SK-N-SH treated with all-trans-retinoic acid at 6 μM for 48 hours (cell line): Measurements from ENCODE around the gene HNRNPH2.

Experiments
- ATAC-seq: fragments of 200-7000 bp; cut with Tn5 transposase; 3 replicates; pipeline ENCODE4 v1.9.1; 2020; ENCODE audit warnings: mild to moderate bottlenecking, moderate library complexity
- ARNTL ChIP-seq: fragments of 450-650 bp; formaldehyde crosslinking; IDR thresholded peaks from 2 replicates; pipeline ENCODE4 v1.5.0; 2020; ENCODE audit warnings: low read depth, mild to moderate bottlenecking, moderate library complexity, borderline replicate concordance
- BACH2 ChIP-seq: fragments of 250-450 bp; sonication (Bioruptor Pico); IDR thresholded peaks from 2 replicates; pipeline ENCODE4 v1.9.0; 2021; ENCODE audit warnings: mild to moderate bottlenecking, borderline replicate concordance
- CSDC2 ChIP-seq: fragments of 250-450 bp; sonication (Bioruptor Pico); IDR thresholded peaks from 2 replicates; pipeline ENCODE4 v1.5.0; 2020; ENCODE audit warnings: mild to moderate bottlenecking, moderate library complexity
- CSRNP3 ChIP-seq: fragments of 250-450 bp; sonication (Bioruptor Pico); IDR thresholded peaks from 2 replicates; pipeline ENCODE4 v1.5.1; 2021; ENCODE audit warnings: mild to moderate bottlenecking, moderate library complexity
- ESRRG ChIP-seq: fragments of 250-450 bp; sonication (Bioruptor Pico); IDR thresholded peaks from 2 replicates; pipeline ENCODE4 v1.6.1; 2021; ENCODE audit warnings: mild to moderate bottlenecking
- GLIS3 ChIP-seq: fragments of 250-450 bp; sonication (Bioruptor Pico); IDR thresholded peaks from 2 replicates; pipeline ENCODE4 v1.5.0; 2020; ENCODE audit warnings: mild to moderate bottlenecking, moderate library complexity
- OSR1 ChIP-seq: fragments of 250-450 bp; sonication (Bioruptor Pico); IDR thresholded peaks from 2 replicates; pipeline ENCODE4 v1.8.0; 2022; ENCODE audit warnings: moderate library complexity, mild to moderate bottlenecking, inconsistent platforms
- SNAI2 ChIP-seq: fragments of 250-450 bp; sonication (Bioruptor Pico); IDR thresholded peaks from 2 replicates; pipeline ENCODE4 v1.5.0; 2020; ENCODE audit warnings: mild to moderate bottlenecking, moderate library complexity
- TCF4 ChIP-seq: fragments of 250-450 bp; sonication (Bioruptor Pico); IDR thresholded peaks from 2 replicates; pipeline ENCODE4 v1.8.0; 2021; ENCODE audit warnings: mild to moderate bottlenecking, moderate library complexity, borderline replicate concordance
- TOX ChIP-seq: fragments of 250-450 bp; sonication (Bioruptor Pico); IDR thresholded peaks from 2 replicates; pipeline ENCODE4 v1.8.0; 2021; ENCODE audit warnings: mild to moderate bottlenecking, moderate library complexity, borderline replicate concordance
- ZC3H10 ChIP-seq: fragments of 250-450 bp; sonication (Bioruptor Pico); IDR thresholded peaks from 2 replicates; pipeline ENCODE4 v1.5.1; 2021; ENCODE audit warnings: mild to moderate bottlenecking, moderate library complexity
- ZFP3 ChIP-seq: fragments of 250-450 bp; sonication (Bioruptor Pico); IDR thresholded peaks from 2 replicates; pipeline ENCODE4 v1.5.0; 2020; ENCODE audit warnings: mild to moderate bottlenecking, moderate library complexity
- ZFP30 ChIP-seq: fragments of 450-650 bp; formaldehyde crosslinking; IDR thresholded peaks from 2 replicates; pipeline ENCODE4 v1.5.0; 2022; ENCODE audit warnings: mild to moderate bottlenecking, moderate library complexity
- ZNF565 ChIP-seq: fragments of 450-650 bp; formaldehyde crosslinking; conservative IDR thresholded peaks from 2 replicates; pipeline ENCODE4 v1.5.0; 2020; ENCODE audit warnings: low read depth, mild to moderate bottlenecking, moderate library complexity
- ZNF8 ChIP-seq: fragments of 450-650 bp; formaldehyde crosslinking; IDR thresholded peaks from 2 replicates; pipeline ENCODE4 v1.5.0; 2020; ENCODE audit warnings: mild to moderate bottlenecking, moderate library complexity
- TF ChIP-seq, protein P1 (sequence below): fragments of 250-450 bp; sonication (Bioruptor Pico); IDR thresholded peaks from 2 replicates; pipeline ENCODE4 v1.8.0; 2020; ENCODE audit warnings: mild to moderate bottlenecking, moderate library complexity, borderline replicate concordance
- TF ChIP-seq, protein P2 (sequence below): fragments of 250-450 bp; sonication (Bioruptor Pico); IDR thresholded peaks from 2 replicates; pipeline ENCODE4 v1.8.0; 2021; ENCODE audit warnings: low read depth, mild to moderate bottlenecking, moderate library complexity, borderline replicate concordance
- TF ChIP-seq, protein P3 (sequence below): fragments of 250-450 bp; sonication (Bioruptor Pico); IDR thresholded peaks from 2 replicates; pipeline ENCODE4 v1.5.0; 2020; ENCODE audit warnings: mild to moderate bottlenecking, moderate library complexity
- TF ChIP-seq, protein P4 (sequence below): fragments of 250-450 bp; sonication (Bioruptor Pico); IDR thresholded peaks from 2 replicates; pipeline ENCODE4 v1.5.1; 2020; ENCODE audit warnings: low read depth, mild to moderate bottlenecking, moderate library complexity

The HNRNPH2 gene

GRCh38 chrX:101417981-101418841, 10.2 kb downstream of the HNRNPH2 start:
- no peak for TF ChIP-seq CSDC2
- TF ChIP-seq, protein P1, sequence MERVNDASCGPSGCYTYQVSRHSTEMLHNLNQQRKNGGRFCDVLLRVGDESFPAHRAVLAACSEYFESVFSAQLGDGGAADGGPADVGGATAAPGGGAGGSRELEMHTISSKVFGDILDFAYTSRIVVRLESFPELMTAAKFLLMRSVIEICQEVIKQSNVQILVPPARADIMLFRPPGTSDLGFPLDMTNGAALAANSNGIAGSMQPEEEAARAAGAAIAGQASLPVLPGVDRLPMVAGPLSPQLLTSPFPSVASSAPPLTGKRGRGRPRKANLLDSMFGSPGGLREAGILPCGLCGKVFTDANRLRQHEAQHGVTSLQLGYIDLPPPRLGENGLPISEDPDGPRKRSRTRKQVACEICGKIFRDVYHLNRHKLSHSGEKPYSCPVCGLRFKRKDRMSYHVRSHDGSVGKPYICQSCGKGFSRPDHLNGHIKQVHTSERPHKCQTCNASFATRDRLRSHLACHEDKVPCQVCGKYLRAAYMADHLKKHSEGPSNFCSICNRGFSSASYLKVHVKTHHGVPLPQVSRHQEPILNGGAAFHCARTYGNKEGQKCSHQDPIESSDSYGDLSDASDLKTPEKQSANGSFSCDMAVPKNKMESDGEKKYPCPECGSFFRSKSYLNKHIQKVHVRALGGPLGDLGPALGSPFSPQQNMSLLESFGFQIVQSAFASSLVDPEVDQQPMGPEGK (CRISPR knock-in tag) = no peak
- no peak for TF ChIP-seq CSRNP3 (CRISPR knock-in tag)
- ATAC-seq = peak; percentile 83

GRCh38 chrX:101419489-101419888, 11.5 kb downstream of the HNRNPH2 start:
- ATAC-seq = no peak
- TF ChIP-seq, protein P2, sequence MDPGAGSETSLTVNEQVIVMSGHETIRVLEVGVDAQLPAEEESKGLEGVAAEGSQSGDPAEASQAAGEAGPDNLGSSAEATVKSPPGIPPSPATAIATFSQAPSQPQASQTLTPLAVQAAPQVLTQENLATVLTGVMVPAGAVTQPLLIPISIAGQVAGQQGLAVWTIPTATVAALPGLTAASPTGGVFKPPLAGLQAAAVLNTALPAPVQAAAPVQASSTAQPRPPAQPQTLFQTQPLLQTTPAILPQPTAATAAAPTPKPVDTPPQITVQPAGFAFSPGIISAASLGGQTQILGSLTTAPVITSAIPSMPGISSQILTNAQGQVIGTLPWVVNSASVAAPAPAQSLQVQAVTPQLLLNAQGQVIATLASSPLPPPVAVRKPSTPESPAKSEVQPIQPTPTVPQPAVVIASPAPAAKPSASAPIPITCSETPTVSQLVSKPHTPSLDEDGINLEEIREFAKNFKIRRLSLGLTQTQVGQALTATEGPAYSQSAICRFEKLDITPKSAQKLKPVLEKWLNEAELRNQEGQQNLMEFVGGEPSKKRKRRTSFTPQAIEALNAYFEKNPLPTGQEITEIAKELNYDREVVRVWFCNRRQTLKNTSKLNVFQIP = no peak
- TF ChIP-seq TOX (no peak), ZNF8 (CRISPR knock-in tag) (no peak), OSR1 (CRISPR knock-in tag) (no peak), SNAI2 (CRISPR knock-in tag) (no peak), TCF4 (no peak), ESRRG (CRISPR knock-in tag) (no peak), ZFP3 (no peak), BACH2 (no peak), ZC3H10 (no peak), GLIS3 (CRISPR knock-in tag) (no peak), ARNTL (CRISPR knock-in tag) (no peak), CSRNP3 (CRISPR knock-in tag) (no peak), CSDC2 (no peak), ZNF565 (CRISPR knock-in tag) (no peak), ZFP30 (CRISPR knock-in tag) (no peak)
- TF ChIP-seq, protein P1 (CRISPR knock-in tag) = no peak
- TF ChIP-seq, protein P3, sequence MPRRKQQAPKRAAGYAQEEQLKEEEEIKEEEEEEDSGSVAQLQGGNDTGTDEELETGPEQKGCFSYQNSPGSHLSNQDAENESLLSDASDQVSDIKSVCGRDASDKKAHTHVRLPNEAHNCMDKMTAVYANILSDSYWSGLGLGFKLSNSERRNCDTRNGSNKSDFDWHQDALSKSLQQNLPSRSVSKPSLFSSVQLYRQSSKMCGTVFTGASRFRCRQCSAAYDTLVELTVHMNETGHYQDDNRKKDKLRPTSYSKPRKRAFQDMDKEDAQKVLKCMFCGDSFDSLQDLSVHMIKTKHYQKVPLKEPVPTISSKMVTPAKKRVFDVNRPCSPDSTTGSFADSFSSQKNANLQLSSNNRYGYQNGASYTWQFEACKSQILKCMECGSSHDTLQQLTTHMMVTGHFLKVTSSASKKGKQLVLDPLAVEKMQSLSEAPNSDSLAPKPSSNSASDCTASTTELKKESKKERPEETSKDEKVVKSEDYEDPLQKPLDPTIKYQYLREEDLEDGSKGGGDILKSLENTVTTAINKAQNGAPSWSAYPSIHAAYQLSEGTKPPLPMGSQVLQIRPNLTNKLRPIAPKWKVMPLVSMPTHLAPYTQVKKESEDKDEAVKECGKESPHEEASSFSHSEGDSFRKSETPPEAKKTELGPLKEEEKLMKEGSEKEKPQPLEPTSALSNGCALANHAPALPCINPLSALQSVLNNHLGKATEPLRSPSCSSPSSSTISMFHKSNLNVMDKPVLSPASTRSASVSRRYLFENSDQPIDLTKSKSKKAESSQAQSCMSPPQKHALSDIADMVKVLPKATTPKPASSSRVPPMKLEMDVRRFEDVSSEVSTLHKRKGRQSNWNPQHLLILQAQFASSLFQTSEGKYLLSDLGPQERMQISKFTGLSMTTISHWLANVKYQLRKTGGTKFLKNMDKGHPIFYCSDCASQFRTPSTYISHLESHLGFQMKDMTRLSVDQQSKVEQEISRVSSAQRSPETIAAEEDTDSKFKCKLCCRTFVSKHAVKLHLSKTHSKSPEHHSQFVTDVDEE (CRISPR knock-in tag) = no peak
- TF ChIP-seq, protein P4, sequence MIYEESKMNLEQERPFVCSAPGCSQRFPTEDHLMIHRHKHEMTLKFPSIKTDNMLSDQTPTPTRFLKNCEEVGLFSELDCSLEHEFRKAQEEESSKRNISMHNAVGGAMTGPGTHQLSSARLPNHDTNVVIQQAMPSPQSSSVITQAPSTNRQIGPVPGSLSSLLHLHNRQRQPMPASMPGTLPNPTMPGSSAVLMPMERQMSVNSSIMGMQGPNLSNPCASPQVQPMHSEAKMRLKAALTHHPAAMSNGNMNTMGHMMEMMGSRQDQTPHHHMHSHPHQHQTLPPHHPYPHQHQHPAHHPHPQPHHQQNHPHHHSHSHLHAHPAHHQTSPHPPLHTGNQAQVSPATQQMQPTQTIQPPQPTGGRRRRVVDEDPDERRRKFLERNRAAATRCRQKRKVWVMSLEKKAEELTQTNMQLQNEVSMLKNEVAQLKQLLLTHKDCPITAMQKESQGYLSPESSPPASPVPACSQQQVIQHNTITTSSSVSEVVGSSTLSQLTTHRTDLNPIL = no peak
